Ecto neural progenitor cell (in vitro differentiated cells): ENCODE results near the gene ZCCHC14.
"Not testable (repeated sequence)": the region's sequence is repeated elsewhere in the genome, so short reads cannot be mapped to it uniquely, and the experiment has no call there.

ENCODE experiments used
- DNase-seq: peaks from one replicate; pipeline ENCODE4 v3.0.0-alpha.2; 2018; ENCODE audit warnings: low spot score

ZCCHC14 gene

DNA sequence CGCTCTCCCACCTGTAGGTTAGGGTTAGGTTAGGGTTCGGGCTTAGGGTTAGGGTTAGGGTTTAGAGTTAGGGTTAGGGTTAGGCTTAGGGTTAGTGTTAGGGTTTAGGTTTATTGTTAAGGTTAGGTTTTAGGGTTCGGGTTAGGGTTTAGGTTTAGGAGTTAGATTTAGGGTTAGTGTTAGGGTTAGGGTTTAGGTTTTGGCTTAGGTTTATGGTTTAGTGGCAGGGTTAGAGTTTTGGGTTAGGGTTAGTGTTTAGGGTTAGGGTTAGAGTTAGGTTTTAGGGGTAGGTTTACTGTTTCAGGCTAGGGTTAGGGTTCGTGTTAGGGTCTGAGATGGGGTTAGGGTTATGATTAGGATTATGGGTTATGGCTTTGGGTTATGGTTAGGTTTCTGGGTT, 31.6 kb upstream of the ZCCHC14 start:
- DNase-seq: no peak

DNA sequence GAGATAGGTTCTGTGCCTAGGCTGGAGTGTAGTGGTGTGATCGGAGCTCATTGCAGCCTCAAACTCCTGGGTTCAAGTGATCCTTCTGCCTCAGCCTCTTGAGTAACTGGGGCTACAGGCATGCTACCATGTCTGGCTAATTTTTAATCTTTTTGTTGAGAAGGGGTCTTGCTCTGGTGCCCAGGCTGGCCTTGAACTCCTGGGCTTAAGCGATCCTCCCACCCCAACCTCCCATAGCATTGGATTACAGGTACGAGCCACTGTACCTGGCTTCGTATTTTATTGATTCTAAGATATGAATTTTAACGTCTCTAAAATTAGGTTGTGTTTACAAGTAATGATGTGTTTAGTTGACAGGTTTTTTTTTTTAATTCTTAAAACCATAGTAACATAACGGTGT, 30.8 kb upstream of the ZCCHC14 start:
- not testable (repeated sequence) for DNase-seq

DNA sequence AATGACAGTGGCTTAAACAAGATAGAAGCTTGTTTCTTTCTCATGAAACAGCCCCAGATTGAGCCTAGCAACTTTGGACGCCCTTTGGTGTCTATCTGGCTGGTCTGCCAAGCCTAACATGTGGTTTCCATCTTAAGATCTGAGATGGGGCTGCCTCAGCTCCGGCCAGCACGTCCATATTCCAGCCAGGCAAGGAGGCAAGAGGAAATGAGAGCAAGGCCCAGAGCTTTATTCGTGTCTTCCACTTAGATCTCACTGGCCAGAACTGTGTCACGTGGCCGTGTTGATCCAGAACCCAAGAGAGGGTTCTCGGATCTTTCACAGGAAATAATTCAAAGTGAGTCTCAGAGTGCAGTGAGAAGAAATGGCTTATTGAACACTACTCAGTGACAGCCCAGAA, 28.9 kb upstream of the ZCCHC14 start:
- DNase-seq: not testable (repeated sequence)

DNA sequence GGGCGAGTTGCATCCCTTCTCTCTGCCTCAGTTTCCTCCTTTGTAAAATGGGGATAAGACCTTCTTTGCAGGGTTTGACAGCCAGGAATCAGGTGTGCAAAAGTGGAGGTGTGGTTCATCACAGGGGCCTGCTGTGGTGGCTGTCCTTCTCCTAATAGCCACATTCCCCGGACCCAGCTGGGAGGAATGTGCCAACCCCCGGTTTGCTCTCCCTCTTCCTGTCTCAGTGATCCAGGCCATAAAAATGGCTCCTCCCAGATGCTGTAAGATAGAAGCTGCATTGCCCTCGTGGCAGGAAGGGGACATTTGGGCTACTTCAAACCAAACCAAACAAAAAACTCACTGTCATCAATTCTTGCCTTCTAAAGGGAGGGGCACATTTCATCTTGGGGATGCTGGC, 26.3 kb upstream of the ZCCHC14 start:
- not testable (repeated sequence) for DNase-seq

DNA sequence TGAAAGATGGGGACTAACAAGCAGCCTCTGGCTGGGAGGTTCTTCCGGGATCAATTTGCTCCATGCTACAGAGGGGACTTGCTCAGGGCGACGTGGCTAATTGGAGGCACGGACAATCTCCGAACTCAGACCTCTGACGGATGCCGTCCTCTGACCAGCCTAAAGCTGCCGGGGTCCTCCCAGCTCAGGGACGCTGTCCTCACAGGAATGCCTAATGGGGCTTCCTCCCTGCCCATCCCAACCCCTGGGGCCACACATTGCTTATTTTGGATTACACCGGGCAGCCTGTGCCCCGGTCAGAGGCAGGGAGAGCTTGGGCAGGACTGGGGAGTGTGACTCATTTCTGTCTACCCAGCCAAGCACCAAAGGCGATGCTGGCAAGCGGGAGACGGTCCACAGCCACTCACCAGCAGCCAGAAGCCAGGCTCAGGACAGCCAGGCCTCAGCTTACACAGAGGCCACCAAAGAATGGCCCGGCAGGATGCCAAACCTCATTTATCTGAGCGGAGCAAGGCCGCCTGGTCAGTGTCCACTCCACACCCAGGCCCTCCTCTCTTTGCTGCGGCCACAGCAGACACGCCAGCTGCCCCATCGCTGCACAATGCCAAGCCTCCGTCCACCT, 25.7 kb upstream of the ZCCHC14 start:
- DNase-seq: not testable (repeated sequence)

DNA sequence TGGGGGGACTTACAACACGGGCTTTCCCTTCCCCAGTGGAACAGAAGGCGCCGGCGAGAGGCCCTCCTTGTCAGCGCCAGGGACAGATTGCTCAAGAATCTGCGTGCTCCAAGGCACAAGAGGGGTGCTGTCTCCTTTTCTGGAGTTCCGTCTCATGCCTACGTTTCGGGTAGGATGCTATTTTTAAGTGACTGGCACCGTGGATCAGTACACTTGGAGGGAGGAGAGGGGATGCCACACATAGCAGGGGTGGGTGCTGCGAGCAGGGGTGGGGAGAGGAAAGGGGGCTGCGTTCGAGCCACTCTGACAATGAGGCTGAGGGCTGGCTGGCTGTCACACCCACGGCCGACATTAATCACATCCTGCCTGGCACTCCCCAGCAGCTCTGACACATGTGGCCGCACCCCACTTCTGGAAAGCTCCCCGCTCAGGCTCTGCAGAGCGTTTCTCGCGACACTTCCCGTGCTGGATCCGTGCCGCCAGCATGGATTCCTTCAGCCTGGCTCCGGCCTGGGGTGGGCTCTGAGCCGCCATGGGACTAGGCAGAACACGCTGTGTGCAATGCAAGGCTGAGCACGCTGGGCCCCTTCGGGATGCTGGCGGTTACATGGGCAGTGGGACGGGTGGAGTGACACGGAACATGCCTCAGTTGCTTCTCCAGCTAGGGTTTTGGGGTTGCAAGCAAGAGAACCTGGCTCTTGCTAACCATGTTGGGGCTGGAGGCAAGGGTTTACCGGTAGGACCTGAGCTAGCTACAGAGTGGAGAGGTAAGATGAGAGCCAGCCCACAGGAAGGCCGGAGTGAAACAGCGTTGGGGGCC, 25.0 kb upstream of the ZCCHC14 start:
- DNase-seq: not testable (repeated sequence)

DNA sequence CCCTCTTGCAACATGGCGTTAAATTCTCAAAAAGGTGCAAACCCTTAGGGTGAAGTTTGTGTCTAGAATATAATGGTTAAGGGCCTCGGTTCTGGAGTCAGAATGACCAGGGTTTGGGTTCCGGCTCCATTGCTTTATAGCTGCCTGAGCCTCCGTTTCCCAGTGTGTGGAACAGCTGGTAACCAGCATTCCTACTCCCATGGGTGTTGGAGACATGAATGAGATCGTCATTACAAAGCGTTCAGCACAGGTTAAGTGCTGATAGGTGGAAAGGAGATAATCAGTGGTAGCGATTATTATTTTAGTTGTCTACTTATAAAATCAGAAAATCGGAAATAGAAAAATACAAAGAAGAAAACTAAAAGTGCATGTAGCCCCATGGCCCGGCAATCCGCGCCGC, 23.5 kb upstream of the ZCCHC14 start:
- no peak for DNase-seq

DNA sequence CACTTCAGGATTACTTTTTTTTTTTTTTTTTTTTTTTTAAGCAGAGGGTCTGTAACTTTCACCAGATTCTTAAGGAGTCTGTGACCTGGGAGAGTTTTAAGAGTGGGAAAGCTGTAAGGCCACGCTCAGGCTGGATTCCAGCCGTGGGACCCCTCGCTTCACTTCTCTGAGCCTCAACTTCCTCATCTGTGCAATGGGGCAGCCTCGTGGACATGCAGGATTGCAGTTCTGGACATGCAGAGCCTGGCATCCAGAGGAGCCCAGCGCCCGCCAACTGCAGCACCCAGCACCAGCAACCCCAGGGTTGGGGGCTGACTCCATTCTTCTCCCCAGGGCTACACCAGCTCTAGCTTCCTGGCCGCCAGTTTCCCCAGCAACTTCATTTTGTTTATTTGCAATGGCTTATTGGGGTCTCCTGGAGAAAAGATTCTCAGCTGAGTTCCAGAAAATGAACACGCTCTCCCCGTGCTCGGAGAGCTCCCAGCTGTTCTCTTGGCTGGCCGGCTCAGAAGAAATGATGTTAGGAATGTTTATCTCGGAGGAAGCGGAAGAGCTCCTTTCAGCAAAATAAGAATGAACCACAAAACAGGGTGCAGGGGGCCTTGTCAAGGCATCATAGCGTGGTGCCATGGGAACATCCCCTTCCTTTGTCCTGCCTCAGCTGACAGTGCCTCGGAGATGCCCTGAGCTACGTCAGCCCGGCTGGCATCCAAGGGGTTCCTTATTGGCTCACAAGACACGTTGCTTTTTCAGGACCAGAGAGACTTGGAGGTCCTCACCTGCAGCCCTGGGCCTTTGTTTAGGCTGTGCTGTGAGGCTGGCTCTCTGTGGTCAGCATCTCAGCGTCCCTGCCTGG, 22.9 kb upstream of the ZCCHC14 start:
- no peak for DNase-seq

DNA sequence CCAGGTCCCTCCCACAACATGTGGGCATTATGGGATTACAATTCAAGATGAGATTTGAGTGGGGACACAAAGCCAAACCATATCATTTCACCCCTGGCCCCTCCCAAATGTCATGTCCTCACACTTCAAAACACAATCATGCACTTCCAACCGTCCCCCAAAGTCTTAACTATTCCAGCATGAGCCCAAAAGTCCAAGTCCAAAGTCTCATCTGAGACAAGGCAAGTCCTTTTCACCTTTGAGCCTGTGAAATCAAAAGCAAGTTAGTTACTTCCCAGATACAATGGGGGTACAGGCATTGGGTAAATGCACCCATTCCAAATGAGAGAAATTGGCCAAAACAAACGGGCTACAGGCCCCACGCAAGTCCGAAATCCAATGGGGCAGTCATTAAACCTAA, 17.0 kb upstream of the ZCCHC14 start:
- not testable (repeated sequence) for DNase-seq

DNA sequence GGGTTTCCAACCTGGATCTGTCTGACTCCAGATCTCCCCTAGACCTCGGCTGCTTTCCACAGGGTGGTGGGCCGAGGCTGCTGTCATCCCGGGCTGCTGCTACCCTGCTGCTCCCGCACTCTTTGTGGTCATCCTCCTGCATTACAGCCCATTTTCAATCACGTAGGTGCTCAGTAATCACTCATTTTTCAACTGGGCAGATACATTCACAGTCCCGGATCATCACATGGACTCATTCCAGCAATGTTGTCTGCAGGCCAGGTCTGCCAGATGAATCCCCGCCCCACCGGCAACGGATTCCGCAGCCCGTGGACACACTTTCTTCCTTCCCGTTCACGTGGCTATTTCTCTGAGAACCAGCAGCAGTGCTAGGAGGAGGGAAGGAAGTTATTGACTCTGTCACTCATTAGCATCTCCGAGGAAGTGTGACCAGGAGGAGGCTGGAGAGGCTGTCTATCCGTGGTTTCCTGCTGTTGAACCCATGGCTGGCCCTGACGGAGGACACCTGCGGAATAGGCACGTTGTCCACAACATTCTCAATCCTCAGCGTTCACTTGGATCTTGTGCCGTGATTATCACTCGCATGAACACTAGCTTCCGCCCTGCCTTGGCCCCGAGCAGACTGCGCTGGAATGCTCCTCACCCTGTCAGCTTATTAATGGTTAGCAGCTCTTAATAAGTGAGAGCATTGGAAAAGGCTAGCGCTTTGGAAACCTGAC, 14.7 kb upstream of the ZCCHC14 start:
- DNase-seq: no peak

DNA sequence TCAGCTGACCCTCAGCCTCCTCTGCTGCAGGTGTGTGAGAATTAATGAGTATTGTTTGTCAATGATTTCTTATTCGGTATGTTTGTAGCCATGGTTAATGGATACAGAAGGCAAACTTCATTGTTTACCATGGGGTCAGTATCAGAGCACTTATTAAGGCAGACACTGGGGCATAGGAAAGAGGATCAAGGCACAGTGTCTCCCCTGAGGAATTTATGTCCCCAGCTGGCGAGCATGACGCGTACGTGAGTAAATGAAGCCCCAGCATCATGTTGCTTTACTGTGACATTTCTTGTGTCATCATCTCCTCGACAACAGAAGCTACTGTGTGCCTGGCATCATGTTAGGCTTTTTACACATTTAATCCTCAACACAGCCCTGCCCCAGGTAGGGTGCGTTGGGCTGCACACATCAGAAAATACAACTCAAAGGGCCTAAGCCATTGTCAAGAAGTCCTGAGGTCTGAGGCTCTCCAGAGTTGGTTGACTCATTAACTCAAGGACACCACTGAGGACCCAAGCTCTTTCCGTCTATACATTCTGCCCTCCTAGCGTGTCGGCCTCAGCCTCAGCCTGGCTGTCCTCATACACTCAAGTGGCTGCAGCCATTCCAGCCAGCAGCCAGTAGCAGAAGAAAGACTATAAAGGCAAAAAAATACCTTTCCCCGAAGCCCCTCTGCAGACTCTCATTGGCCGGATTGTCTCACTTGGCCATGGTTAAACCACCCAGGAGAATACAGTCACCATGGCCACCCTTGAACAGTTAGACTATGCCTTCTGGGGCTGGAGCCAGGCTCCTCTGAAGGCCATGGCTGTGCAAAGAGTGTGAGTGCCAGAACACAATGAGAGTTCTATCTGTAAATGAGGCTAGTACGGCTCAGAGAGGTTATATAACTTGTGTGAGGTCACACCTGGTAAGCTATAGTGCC, 13.9 kb upstream of the ZCCHC14 start:
- no peak for DNase-seq

DNA sequence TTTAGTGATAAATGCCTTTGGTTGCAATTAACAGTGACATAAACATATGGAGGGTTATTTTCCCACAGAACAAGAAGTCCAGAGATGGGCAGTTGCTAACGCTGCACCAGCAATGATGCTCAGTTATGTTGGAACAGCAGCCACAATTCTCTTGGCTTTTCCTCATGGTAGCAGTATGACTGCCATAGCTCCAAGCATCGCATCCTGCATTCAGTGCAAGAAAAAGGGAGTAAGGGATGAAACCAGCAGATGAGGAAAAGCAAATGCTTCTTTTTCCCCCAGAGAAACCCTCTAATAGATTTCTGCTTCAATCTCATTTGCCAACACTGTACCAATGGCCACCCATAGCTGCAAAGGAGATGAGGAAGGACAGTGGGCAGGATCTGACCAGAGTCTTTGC, 13.0 kb upstream of the ZCCHC14 start:
- no peak for DNase-seq

DNA sequence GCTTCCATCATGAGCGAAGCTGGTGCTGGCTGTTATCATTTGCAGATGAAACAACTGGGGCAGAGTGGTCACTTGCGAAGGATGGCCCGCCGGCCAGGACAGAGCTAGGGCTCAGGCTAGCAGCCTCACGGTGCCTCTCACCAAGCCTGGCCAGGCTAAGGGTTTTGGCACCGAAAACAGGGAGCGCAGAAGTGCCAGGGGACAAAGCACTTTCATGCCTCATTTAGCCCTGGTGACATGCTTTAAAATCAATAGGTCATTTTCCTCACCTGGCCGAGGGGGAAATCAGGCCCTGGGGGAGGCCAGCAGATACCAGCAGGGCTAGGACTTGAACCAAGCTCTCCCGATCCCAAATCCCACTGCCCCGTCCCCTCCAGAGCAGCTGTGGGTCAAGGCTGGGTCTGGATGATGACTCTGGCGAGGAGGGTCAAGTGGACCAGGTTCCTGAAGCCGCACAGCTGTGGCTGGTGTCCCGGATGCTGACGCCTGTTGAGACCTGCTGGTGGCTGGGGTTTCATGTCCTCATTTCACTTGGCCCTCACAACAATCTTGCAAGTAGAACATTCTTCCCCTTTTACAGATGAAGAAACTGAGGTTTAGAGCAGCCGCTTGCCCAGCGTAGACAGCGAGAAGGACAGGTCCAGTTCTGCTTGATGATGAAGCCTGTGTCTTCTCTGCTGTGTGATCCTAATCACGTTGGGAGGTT, 10.6 kb upstream of the ZCCHC14 start:
- DNase-seq: not testable (repeated sequence)

DNA sequence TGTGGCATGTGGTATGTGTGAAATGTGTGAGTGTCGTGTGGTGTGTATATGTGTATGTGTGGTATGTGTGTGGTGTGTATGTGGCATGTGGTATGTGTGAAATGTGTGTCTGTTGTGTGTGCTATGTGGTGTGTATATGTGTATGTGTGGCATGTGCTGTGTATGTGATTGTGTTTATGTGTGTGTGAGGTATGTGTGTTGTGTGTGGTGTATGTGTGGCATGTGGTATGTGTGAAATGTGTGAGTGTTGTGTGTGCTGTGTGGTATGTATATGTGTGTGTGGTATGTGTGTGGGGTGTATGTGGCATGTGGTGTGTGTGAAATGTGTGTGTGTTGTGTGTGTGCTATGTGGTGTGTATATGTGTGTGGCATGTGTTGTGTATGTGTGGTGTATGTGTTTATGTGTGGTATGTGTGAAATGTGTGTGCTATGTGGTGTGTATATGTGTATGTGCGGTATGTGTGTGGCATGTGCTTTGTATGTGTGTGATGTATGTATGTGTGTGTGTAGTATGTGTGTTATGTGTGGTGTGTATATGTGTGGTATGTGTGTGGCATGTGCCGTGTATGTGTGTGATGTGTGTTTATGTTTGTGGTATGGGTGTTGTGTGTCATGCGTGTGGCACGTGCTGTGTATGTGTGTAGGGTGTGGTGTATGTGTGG, 9.6 kb upstream of the ZCCHC14 start:
- no peak for DNase-seq

DNA sequence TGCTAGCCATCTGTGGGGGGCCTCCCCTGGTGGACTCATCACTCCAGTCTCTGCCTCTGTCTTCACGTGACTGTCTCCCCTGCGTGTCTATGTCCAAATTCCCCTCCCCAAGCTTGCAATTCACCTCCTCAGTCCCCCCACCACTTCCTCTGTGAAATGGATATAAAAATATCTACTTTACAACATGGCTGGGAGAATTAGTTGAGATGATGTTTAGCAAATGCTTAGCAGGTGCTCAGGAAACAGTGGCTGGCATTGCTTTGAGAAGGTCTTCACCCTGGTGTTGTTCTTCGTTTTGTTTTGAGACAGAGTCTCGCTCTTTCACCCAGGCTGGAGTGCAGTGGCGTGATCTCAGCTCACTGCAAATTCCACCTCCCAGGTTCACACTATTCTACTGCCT, 8.3 kb upstream of the ZCCHC14 start:
- DNase-seq: no peak

DNA sequence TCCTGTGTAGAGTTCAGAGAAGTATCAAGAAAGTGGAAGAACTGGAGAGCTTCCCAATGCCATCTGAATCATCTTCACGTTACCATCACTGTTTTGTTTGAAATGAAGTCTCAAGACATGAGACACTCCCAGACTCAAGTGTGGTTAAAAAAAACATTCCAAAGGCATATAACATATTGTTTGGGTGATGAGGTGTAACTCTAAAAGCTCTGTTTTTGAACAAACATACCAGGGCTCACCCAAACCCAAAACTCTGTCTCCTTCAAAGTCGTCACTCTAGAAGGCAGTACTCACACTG, 6.3 kb upstream of the ZCCHC14 start:
- DNase-seq: no peak

DNA sequence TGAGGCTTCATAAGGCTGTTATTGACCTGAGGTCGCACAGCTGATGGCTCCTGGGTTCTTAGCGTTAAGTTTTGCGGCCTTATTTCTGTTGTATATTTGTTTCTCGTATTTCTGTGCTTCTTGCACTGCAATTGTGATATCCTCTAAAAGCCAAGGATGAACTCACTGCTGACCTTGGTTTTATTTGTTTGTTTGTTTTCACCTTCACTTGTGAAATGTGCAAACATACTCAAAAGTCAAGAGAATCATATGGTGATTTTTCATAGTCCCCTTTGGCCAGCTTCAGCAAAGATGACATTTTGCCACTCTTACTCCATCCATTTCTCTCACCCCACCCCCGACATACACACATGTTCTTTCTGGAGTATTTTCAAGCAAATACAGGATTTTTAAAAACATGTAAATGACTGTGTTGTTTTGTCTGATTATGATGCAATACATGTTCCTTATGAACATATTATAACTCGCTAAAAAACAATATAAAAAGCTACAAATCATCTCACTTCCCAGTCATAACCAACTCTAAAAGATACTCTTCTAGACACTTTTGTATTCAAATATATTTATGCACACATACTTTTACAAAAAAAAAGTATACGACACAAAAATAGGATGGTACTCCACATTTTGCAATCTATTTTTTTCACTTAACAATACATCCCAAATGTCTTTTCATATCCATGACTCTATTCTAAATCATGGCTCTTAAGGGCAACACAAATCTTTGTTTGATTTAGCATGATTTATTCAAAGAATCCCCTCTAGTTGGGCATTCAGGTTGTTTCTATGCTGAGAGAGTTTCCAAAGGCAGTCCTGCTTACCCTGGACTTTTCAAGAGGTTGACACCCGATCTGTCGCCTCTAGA, 5.7 kb upstream of the ZCCHC14 start:
- no peak for DNase-seq

DNA sequence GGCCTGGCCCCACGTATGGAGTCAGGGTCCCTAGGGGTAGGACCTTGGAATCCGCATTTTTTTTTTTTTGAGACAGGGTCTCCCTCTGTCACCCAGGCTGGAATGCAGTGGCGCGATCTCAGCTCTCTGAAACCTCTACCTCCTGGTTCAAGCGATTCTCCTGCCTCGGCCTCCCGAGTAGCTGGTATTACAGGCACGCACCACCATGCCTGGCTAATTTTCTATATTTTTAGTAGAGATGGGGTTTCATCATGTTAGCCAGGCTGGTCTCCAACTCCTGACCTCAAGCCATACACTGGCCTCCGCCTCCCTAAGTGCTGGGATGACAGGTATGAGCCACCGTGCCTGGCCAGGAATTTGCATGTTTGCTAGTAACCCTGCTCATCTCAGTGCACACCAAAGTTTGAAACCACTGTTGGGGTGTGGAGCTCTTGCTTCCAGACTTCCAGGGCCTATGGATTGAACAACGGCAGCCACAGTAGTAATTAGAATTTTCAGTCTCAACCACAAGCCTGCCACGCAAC, 5.0 kb upstream of the ZCCHC14 start:
- not testable (repeated sequence) for DNase-seq
